DND-41 (cell line): ENCODE measurements around the gene MBD4.

Experiments
- CTCF ChIP-seq: IDR thresholded peaks from 2 replicates; pipeline ENCODE4 v1.5.1; 2012; ENCODE audit warnings: borderline replicate concordance, low read length, moderate library complexity, mild to moderate bottlenecking; ENCODE audit not compliant: poor library complexity, severe bottlenecking; ENCODE audit errors: extremely low read depth
- EZH2 ChIP-seq: IDR thresholded peaks from 3 replicates; pipeline ENCODE4 v1.6.1; 2012; ENCODE audit warnings: borderline replicate concordance, low read depth, mild to moderate bottlenecking, moderate library complexity, low read length, inconsistent platforms; ENCODE audit not compliant: severe bottlenecking

GRCh38 chr3:129398803-129399144 lies 41.0 kb downstream of the MBD4 start:
- no peak for TF ChIP-seq CTCF
- no peak for TF ChIP-seq EZH2
